IMR-90 (cell line): Measurements from ENCODE around the gene MACO1. TPM values are rescaled to one million over a fixed set of nuclear protein-coding genes. Genes with fewer than 3 reads are reported as not detected.

Experiments
- ATAC-seq: fragments of 200-7000 bp; cut with Tn5 transposase; 2 replicates; pipeline ENCODE4 v1.9.1; 2020; ENCODE audit warnings: low read depth, mild to moderate bottlenecking, moderate library complexity
- BruUV-seq: library from RNA; stranded (reverse); fragments of 400-500 nt; replicated peaks from 2 replicates; lab custom pipeline; 2021; lab: Mats Ljungman, UMichigan
- CTCF ChIA-PET: fragments of 300-600 bp; formaldehyde crosslinking; extraction: SDS; loops from one replicate; lab custom pipeline; 2021; ENCODE audit warnings: antibody characterized with exemption; lab: Yijun Ruan, JAX
- POLR2A ChIA-PET: fragments of 300-600 bp; sonication (Branson Sonifier 250); formaldehyde crosslinking; loops from one replicate; lab custom pipeline; 2022; ENCODE audit warnings: antibody characterized with exemption; ENCODE audit not compliant: unreplicated experiment; lab: Charles Lee
- DNase-seq: peaks from one replicate; pipeline ENCODE4 v3.0.0; 2013
- H2AFZ ChIP-seq: replicated peaks from 2 replicates; pipeline ENCODE3; 2013; ENCODE audit warnings: low read length, mild to moderate bottlenecking; ENCODE audit not compliant: poor library complexity
- H2AK5ac ChIP-seq: 2 replicates; pipeline ENCODE4 v1.6.1; 2013; ENCODE audit warnings: low read depth, low read length, inconsistent platforms
- H2AK9ac ChIP-seq: replicated peaks from 2 replicates; pipeline ENCODE3; 2013; ENCODE audit warnings: mild to moderate bottlenecking, low read depth, low read length, moderate library complexity; ENCODE audit not compliant: poor library complexity
- H2BK120ac ChIP-seq: 2 replicates; pipeline ENCODE4 v1.6.1; 2013; ENCODE audit warnings: low read depth, low read length, inconsistent platforms
- H2BK15ac ChIP-seq: 3 replicates; pipeline ENCODE4 v1.6.1; 2013; ENCODE audit warnings: low read depth, low read length, inconsistent platforms
- H2BK20ac ChIP-seq: 2 replicates; pipeline ENCODE4 v1.6.1; 2013; ENCODE audit warnings: low read depth, mild to moderate bottlenecking, inconsistent platforms, low read length, moderate library complexity
- H2BK5ac ChIP-seq: 2 replicates; pipeline ENCODE4 v1.6.1; 2013; ENCODE audit warnings: mild to moderate bottlenecking, low read depth, low read length, inconsistent platforms; ENCODE audit not compliant: poor library complexity, severe bottlenecking
- H3K14ac ChIP-seq: replicated peaks from 2 replicates; pipeline ENCODE4 v1.6.1; 2013; ENCODE audit warnings: low read depth, low read length, inconsistent platforms
- H3K18ac ChIP-seq: 2 replicates; pipeline ENCODE4 v1.6.1; 2013; ENCODE audit warnings: low read depth, low read length, control low read depth
- H3K23ac ChIP-seq: 2 replicates; pipeline ENCODE4 v1.6.1; 2013; ENCODE audit warnings: low read depth, low read length, inconsistent platforms
- H3K27ac ChIP-seq: 2 replicates; pipeline ENCODE4 v1.5.1; 2013; ENCODE audit warnings: mild to moderate bottlenecking, control low read depth, low read length; ENCODE audit not compliant: insufficient read depth
- H3K27me3 ChIP-seq: 2 replicates; pipeline ENCODE4 v1.6.1; 2013; ENCODE audit warnings: low read length; ENCODE audit not compliant: control insufficient read depth, insufficient read depth
- H3K36me3 ChIP-seq: 2 replicates; pipeline ENCODE4 v1.6.1; 2013; ENCODE audit warnings: low read length, mixed read lengths; ENCODE audit not compliant: control insufficient read depth, insufficient read depth
- H3K4ac ChIP-seq: 2 replicates; pipeline ENCODE4 v1.6.1; 2013; ENCODE audit warnings: low read depth, low read length, inconsistent platforms
- H3K4me1 ChIP-seq: 2 replicates; pipeline ENCODE4 v1.6.1; 2013; ENCODE audit warnings: low read length, mixed read lengths; ENCODE audit not compliant: control insufficient read depth, insufficient read depth
- H3K4me2 ChIP-seq: 2 replicates; pipeline ENCODE4 v1.6.1; 2013; ENCODE audit warnings: low read depth, mild to moderate bottlenecking, control low read depth, low read length, moderate library complexity
- H3K4me3 ChIP-seq: 2 replicates; pipeline ENCODE4 v1.5.1; 2013; ENCODE audit warnings: low read depth, mild to moderate bottlenecking, control low read depth, low read length, moderate library complexity; ENCODE audit not compliant: insufficient read depth
- H3K56ac ChIP-seq: 2 replicates; pipeline ENCODE4 v1.6.1; 2013; ENCODE audit warnings: low read length, inconsistent platforms; ENCODE audit not compliant: insufficient read depth; ENCODE audit errors: extremely low read depth
- H3K79me1 ChIP-seq, 2 experiments: 2 replicates each; pipeline ENCODE4 v1.6.1; 2013; ENCODE audit warnings: low read length in 2 of 2, inconsistent platforms in 1 of 2, low read depth in 1 of 2
- H3K9ac ChIP-seq: 2 replicates; pipeline ENCODE4 v1.6.1; 2013; ENCODE audit warnings: low read depth, low read length, control low read depth
- H3K9me1 ChIP-seq: 2 replicates; pipeline ENCODE4 v1.6.1; 2013; ENCODE audit warnings: low read length, inconsistent platforms; ENCODE audit not compliant: insufficient read depth
- H3K9me3 ChIP-seq: 2 replicates; pipeline ENCODE4 v1.6.1; 2013; ENCODE audit warnings: low read length; ENCODE audit not compliant: control insufficient read depth, insufficient read depth
- H4K20me1 ChIP-seq: 2 replicates; pipeline ENCODE4 v1.6.1; 2013; ENCODE audit warnings: low read length, inconsistent platforms; ENCODE audit not compliant: insufficient read depth
- H4K5ac ChIP-seq: 2 replicates; pipeline ENCODE4 v1.6.1; 2013; ENCODE audit warnings: mild to moderate bottlenecking, low read depth, low read length, control low read depth
- H4K8ac ChIP-seq, 2 experiments: 2 replicates each; pipeline ENCODE4 v1.6.1; 2013; ENCODE audit warnings: low read depth in 2 of 2, low read length in 2 of 2, control low read depth in 1 of 2, inconsistent platforms in 1 of 2
- H4K91ac ChIP-seq: 2 replicates; pipeline ENCODE4 v1.6.1; 2013; ENCODE audit warnings: low read depth, low read length, inconsistent platforms; ENCODE audit not compliant: insufficient read depth
- BHLHE40 ChIP-seq: fragments of 150-350 bp; IDR thresholded peaks from 2 replicates; pipeline ENCODE4 v1.6.1; 2016; ENCODE audit warnings: mild to moderate bottlenecking, low read depth, low read length
- CEBPB ChIP-seq: IDR thresholded peaks from 2 replicates; pipeline ENCODE4 v1.6.1; 2012; ENCODE audit warnings: low read depth, low read length, improper control_type of control experiment
- CHD1 ChIP-seq: IDR thresholded peaks from 2 replicates; pipeline ENCODE4 v1.6.1; 2012; ENCODE audit warnings: low read depth, low read length, improper control_type of control experiment
- ELK1 ChIP-seq: fragments of 150-350 bp; IDR thresholded peaks from 2 replicates; pipeline ENCODE4 v1.6.1; 2016; ENCODE audit warnings: low read depth, mild to moderate bottlenecking, low read length, moderate library complexity, borderline replicate concordance
- FOS ChIP-seq: fragments of 150-350 bp; IDR thresholded peaks from 2 replicates; pipeline ENCODE4 v1.6.1; 2016; ENCODE audit warnings: low read depth, low read length
- MAFK ChIP-seq: IDR thresholded peaks from 2 replicates; pipeline ENCODE4 v1.6.1; 2012; ENCODE audit warnings: low read depth, low read length, improper control_type of control experiment
- MAZ ChIP-seq: IDR thresholded peaks from 2 replicates; pipeline ENCODE4 v1.6.1; 2012; ENCODE audit warnings: low read depth, mild to moderate bottlenecking, low read length, improper control_type of control experiment, moderate library complexity, borderline replicate concordance
- MXI1 ChIP-seq: IDR thresholded peaks from 2 replicates; pipeline ENCODE4 v1.6.1; 2012; ENCODE audit warnings: low read depth, mild to moderate bottlenecking, low read length, moderate library complexity, borderline replicate concordance
- POLR2A ChIP-seq: IDR thresholded peaks from 2 replicates; pipeline ENCODE4 v1.6.1; 2012; ENCODE audit warnings: mild to moderate bottlenecking, low read depth, low read length
- RAD21 ChIP-seq: IDR thresholded peaks from 2 replicates; pipeline ENCODE4 v1.6.1; 2012; ENCODE audit warnings: low read length, improper control_type of control experiment
- RCOR1 ChIP-seq: IDR thresholded peaks from 2 replicates; pipeline ENCODE4 v1.6.1; 2012; ENCODE audit warnings: mild to moderate bottlenecking, low read length, improper control_type of control experiment; ENCODE audit not compliant: insufficient replicate concordance
- RFX5 ChIP-seq: IDR thresholded peaks from 2 replicates; pipeline ENCODE4 v1.8.0; 2012; ENCODE audit warnings: low read depth, mild to moderate bottlenecking, low read length, moderate library complexity
- WGBS, 2 experiments: methylation state at CpG; one replicate each; pipeline versions ENCODE4 v1.1.5 to v1.1.7; 2013; ENCODE audit warnings: missing lambda C conversion rate in 2 of 2; ENCODE audit not compliant: insufficient read length in 1 of 2; ENCODE audit errors: extremely low coverage in 2 of 2; 5-methylcytosine and 5-hydroxymethylcytosine counted together
- dilution Hi-C: fragments of 300-500 bp; cut with HindIII; formaldehyde crosslinking; loops from one replicate; pipeline ENCODE4 v1.14.3; 2018; ENCODE audit warnings: low sequenced_read_pairs; ENCODE audit not compliant: unreplicated experiment
- in situ Hi-C: fragments of 300-500 bp; cut with MboI; formaldehyde crosslinking; loops from 3 replicates; pipeline ENCODE4 v1.14.3; 2019; ENCODE audit warnings: low sequenced_read_pairs, inconsistent platforms, mixed read lengths
- intact Hi-C: fragments of 100-400 bp; cut with micrococcal nuclease; formaldehyde crosslinking; loops from 2 replicates; pipeline ENCODE4 v1.10.0; 2022
- polyA plus RNA-seq, 3 experiments: library from polyadenylated mRNA; depleted of rRNA; stranded (reverse); fragments of >200 nt; gene quantifications; 2 replicates each; pipeline ENCODE4 v1.2.3, GENCODE V29; 2012; ENCODE audit warnings: low replicate concordance in 1 of 3
- total RNA-seq: library from RNA; depleted of rRNA; stranded (reverse); fragments of >200 nt; gene quantifications from 2 replicates; pipeline ENCODE4 v1.2.3, GENCODE V29; 2012
- TF ChIP-seq, protein P1 (sequence below): fragments of 150-350 bp; IDR thresholded peaks from 2 replicates; pipeline ENCODE4 v1.6.1; 2017; ENCODE audit warnings: mild to moderate bottlenecking, antibody characterized with exemption, low read length, low read depth
- TF ChIP-seq, protein P2 (sequence below): conservative IDR thresholded peaks from 2 replicates; pipeline ENCODE4 v1.5.1; 2012; ENCODE audit warnings: mild to moderate bottlenecking, low read depth, low read length, improper control_type of control experiment

Gene MACO1
- total and polyA plus RNA-seq, 2 of the 4 experiments (the other 2 are of a cell fraction), result 6.8 to 12.7 TPM

- Histone ChIP-seq H3K18ac (no peak overlapping the region), H4K5ac (no peak overlapping the region), H3K23ac (peak overlapping the region; percentile 26; the same call in 1 of the 2 replicates), H3K4me2 (peak overlapping the region; percentile 99), H4K20me1 (peaks cover 30% of the 10 kb centered on the region; the same call in 1 of the 2 replicates), H3K4me3 (peak overlapping the region; percentile 79), H2BK5ac (no peak overlapping the region), H2AK9ac (no peak overlapping the region), H3K9ac (peak overlapping the region; percentile 83; the same call in 1 of the 2 replicates), H3K27ac (no peak overlapping the region), H3K4ac (no peak overlapping the region), H3K36me3 (no peaks in the 10 kb centered on the region), H2BK15ac (no peak overlapping the region), H3K9me3 (no peaks in the 10 kb centered on the region), H3K4me1 (peaks cover 11% of the 10 kb centered on the region), H3K9me1 (peaks cover 2% of the 10 kb centered on the region; the same call in 1 of the 2 replicates), H4K8ac (no peak overlapping the region), H2AFZ (no peak overlapping the region), H2BK120ac (no peak overlapping the region), H3K79me1 (peaks cover 19 to 44% of the 10 kb centered on the region in 2 experiments), H4K91ac (no peak overlapping the region), H3K14ac (no peak overlapping the region), H2AK5ac (no peak overlapping the region), H3K56ac (no peak overlapping the region), H3K27me3 (no peaks in the 10 kb centered on the region), H2BK20ac (no peak overlapping the region)
- WGBS, 2 experiments, result no CpG with 5 or more reads among the region's 6 CpGs
- POLR2A ChIA-PET, result interaction anchor here (0.7 kb wide), 2 partner anchors 18 to 185 kb away, joined by 4 to 9 read pairs; no protein-coding TSS in a partner anchor
- ATAC-seq (no peak), DNase-seq (no peak)
- BruUV-seq, result no TSS peak
- intact Hi-C loops (loop anchor here (5.0 to 10.0 kb wide), 2 partner anchors 53 to 90 kb away; no protein-coding TSS in a partner anchor), dilution Hi-C loops (no loop called here), in situ Hi-C loops (no loop called here)
- CTCF ChIA-PET, result interaction anchor here (0.7 kb wide), 2 partner anchors 57 to 242 kb away, joined by 3 to 9 read pairs; no protein-coding TSS in a partner anchor
- TF ChIP-seq CEBPB, result no peak
- no peak for TF ChIP-seq RAD21
- no peak for TF ChIP-seq RCOR1
- no peak for TF ChIP-seq CHD1
- no peak for TF ChIP-seq FOS
- TF ChIP-seq MAFK, result no peak
- no peak for TF ChIP-seq MAZ
- peak; percentile 82 for TF ChIP-seq BHLHE40
- TF ChIP-seq, protein P1, sequence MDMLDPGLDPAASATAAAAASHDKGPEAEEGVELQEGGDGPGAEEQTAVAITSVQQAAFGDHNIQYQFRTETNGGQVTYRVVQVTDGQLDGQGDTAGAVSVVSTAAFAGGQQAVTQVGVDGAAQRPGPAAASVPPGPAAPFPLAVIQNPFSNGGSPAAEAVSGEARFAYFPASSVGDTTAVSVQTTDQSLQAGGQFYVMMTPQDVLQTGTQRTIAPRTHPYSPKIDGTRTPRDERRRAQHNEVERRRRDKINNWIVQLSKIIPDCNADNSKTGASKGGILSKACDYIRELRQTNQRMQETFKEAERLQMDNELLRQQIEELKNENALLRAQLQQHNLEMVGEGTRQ, result no peak
- TF ChIP-seq ELK1, result no peak
- TF ChIP-seq, protein P2, sequence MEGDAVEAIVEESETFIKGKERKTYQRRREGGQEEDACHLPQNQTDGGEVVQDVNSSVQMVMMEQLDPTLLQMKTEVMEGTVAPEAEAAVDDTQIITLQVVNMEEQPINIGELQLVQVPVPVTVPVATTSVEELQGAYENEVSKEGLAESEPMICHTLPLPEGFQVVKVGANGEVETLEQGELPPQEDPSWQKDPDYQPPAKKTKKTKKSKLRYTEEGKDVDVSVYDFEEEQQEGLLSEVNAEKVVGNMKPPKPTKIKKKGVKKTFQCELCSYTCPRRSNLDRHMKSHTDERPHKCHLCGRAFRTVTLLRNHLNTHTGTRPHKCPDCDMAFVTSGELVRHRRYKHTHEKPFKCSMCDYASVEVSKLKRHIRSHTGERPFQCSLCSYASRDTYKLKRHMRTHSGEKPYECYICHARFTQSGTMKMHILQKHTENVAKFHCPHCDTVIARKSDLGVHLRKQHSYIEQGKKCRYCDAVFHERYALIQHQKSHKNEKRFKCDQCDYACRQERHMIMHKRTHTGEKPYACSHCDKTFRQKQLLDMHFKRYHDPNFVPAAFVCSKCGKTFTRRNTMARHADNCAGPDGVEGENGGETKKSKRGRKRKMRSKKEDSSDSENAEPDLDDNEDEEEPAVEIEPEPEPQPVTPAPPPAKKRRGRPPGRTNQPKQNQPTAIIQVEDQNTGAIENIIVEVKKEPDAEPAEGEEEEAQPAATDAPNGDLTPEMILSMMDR, result no peak
- no peak for TF ChIP-seq RFX5
- TF ChIP-seq MXI1, result 0 out of 2 replicates have a peak, but pooled peaks have one; percentile 30
- TF ChIP-seq POLR2A, result no peak
Observed at GRCh38 chr1:25431955-25432719, 1.4 kb downstream of the MACO1 start.
